Calu3 (cell line): Measurements from ENCODE around the gene LRRC56. TPM values are rescaled to one million over a fixed set of nuclear protein-coding genes. Genes with fewer than 3 reads are reported as not detected.

Experiments used
- BruUV-seq: library from RNA; stranded (reverse); fragments of 400-500 nt; replicated peaks from 2 replicates; lab custom pipeline; 2021; lab: Mats Ljungman, UMichigan
- CTCF ChIA-PET: fragments of 300-600 bp; sonication (Branson Sonifier 250); formaldehyde crosslinking; loops from one replicate; lab custom pipeline; 2022; ENCODE audit warnings: antibody characterized with exemption; lab: Charles Lee
- DNase-seq: peaks from one replicate; pipeline ENCODE4 v3.0.0; 2022
- H3K27ac Mint-ChIP-seq: one replicate; pipeline ENCODE4 v1.8.0; 2022; ENCODE audit warnings: mixed read lengths; ENCODE audit not compliant: unreplicated experiment
- H3K27me3 Mint-ChIP-seq: one replicate; pipeline ENCODE4 v1.8.0; 2022; ENCODE audit warnings: mixed read lengths; ENCODE audit not compliant: unreplicated experiment
- H3K36me3 Mint-ChIP-seq: one replicate; pipeline ENCODE4 v1.8.0; 2022; ENCODE audit warnings: mild to moderate bottlenecking, moderate library complexity, mixed read lengths; ENCODE audit not compliant: insufficient read depth, unreplicated experiment
- H3K4me1 Mint-ChIP-seq: one replicate; pipeline ENCODE4 v1.8.0; 2022; ENCODE audit warnings: mild to moderate bottlenecking, low read depth, mixed read lengths; ENCODE audit not compliant: unreplicated experiment
- H3K4me3 Mint-ChIP-seq: one replicate; pipeline ENCODE4 v1.8.0; 2022; ENCODE audit warnings: mild to moderate bottlenecking, low read depth, moderate library complexity, mixed read lengths; ENCODE audit not compliant: unreplicated experiment
- H3K9me3 Mint-ChIP-seq: one replicate; pipeline ENCODE4 v1.8.0; 2022; ENCODE audit warnings: low read depth, mixed read lengths; ENCODE audit not compliant: unreplicated experiment
- CTCF ChIP-seq: fragments of 200-600 bp; IDR thresholded peaks from one replicate; pipeline ENCODE4 v1.8.0; 2022; ENCODE audit warnings: antibody characterized with exemption; ENCODE audit not compliant: unreplicated experiment
- intact Hi-C: fragments of 100-400 bp; cut with micrococcal nuclease; formaldehyde crosslinking; loops from one replicate; pipeline ENCODE4 v1.10.0; 2022; ENCODE audit not compliant: unreplicated experiment
- total RNA-seq: library from RNA; stranded (reverse); gene quantifications from 2 replicates; pipeline ENCODE4 v1.2.3, GENCODE V29; 2022

LRRC56 gene
- total RNA-seq, 1 experiment from 2014 or later = 2.6 TPM

- CTCF ChIA-PET = no interaction called here
- H3K36me3 Mint-ChIP-seq = peaks cover 55% of the 10 kb centered on the region
- peak overlapping the region; percentile 71 for H3K4me3 Mint-ChIP-seq
- TF ChIP-seq CTCF = no peak
- H3K9me3 Mint-ChIP-seq = no peaks in the 10 kb centered on the region
- intact Hi-C loops = loop anchor here (10.0 kb wide), 1 partner anchor 138 kb away; the partner anchor contains the start of gene EPS8L2
- peak overlapping the region; percentile 34 for H3K27ac Mint-ChIP-seq
- no peaks in the 10 kb centered on the region for H3K27me3 Mint-ChIP-seq
- H3K4me1 Mint-ChIP-seq = no peaks in the 10 kb centered on the region
- no TSS peak for BruUV-seq
- no peak for DNase-seq
Observed at GRCh38 chr11:567011-567628, 29.8 kb downstream of the LRRC56 start.

- H3K27ac Mint-ChIP-seq = peak overlapping the region; percentile 34
Observed at GRCh38 chr11:567629-568292, 30.4 kb downstream of the LRRC56 start.

GRCh38 chr11:568306-569157 is 31.2 kb downstream of the LRRC56 start:
- Mint-ChIP-seq H3K27ac (no peak overlapping the region), H3K9me3 (no peaks in the 10 kb centered on the region), H3K4me3 (peak overlapping the region; percentile 71), H3K36me3 (peaks cover 44% of the 10 kb centered on the region), H3K27me3 (no peaks in the 10 kb centered on the region), H3K4me1 (no peaks in the 10 kb centered on the region)
- DNase-seq = peak; percentile 97
- intact Hi-C loops = loop anchor here (10.0 kb wide), 1 partner anchor 136 kb away; the partner anchor contains the start of gene EPS8L2
- CTCF ChIA-PET = no interaction called here
- no peak for TF ChIP-seq CTCF
- no TSS peak for BruUV-seq

More at GRCh38 chr11:567629-568292, 30.4 kb downstream of the LRRC56 start:
- BruUV-seq = TSS peak; percentile 22
- no peak for TF ChIP-seq CTCF
- intact Hi-C loops = loop anchor here (10.0 kb wide), 1 partner anchor 137 kb away; the partner anchor contains the start of gene EPS8L2
- Mint-ChIP-seq H3K4me3 (peak overlapping the region; percentile 71), H3K4me1 (no peaks in the 10 kb centered on the region), H3K9me3 (no peaks in the 10 kb centered on the region), H3K27me3 (no peaks in the 10 kb centered on the region), H3K36me3 (peaks cover 49% of the 10 kb centered on the region)
- DNase-seq = no peak
- CTCF ChIA-PET = no interaction called here

- H3K9me3 Mint-ChIP-seq = no peaks in the 10 kb centered on the region
- CTCF ChIA-PET = no interaction called here
- H3K4me1 Mint-ChIP-seq = peaks cover 3% of the 10 kb centered on the region
- peak overlapping the region; percentile 71 for H3K4me3 Mint-ChIP-seq
- no peak overlapping the region for H3K27ac Mint-ChIP-seq
- H3K27me3 Mint-ChIP-seq = peaks cover 4% of the 10 kb centered on the region
- TF ChIP-seq CTCF = no peak
- no peak for DNase-seq
- no TSS peak for BruUV-seq
- peaks cover 36% of the 10 kb centered on the region for H3K36me3 Mint-ChIP-seq
- intact Hi-C loops = loop anchor here (10.0 kb wide), 1 partner anchor 135 kb away; the partner anchor contains the start of gene EPS8L2
Observed at GRCh38 chr11:569158-569885, 32.0 kb downstream of the LRRC56 start.
